ES-I3 (cell line): ENCODE results near the gene BAIAP3.
A peak's percentile ranks its signal among the peaks of the same experiment; 100 is the strongest.

Source experiments
- H3K36me3 ChIP-seq: 2 replicates; pipeline ENCODE4 v1.6.1; 2013; ENCODE audit warnings: mild to moderate bottlenecking, low read length, control low read depth, moderate library complexity; ENCODE audit not compliant: insufficient read depth
- H3K4me1 ChIP-seq: 2 replicates; pipeline ENCODE4 v1.6.1; 2013; ENCODE audit warnings: mild to moderate bottlenecking, control low read depth, low read length; ENCODE audit not compliant: insufficient read depth
- H3K9ac ChIP-seq: 2 replicates; pipeline ENCODE4 v1.6.1; 2013; ENCODE audit warnings: low read depth, mild to moderate bottlenecking, low read length, moderate library complexity
- H3K9me3 ChIP-seq: 2 replicates; pipeline ENCODE4 v1.6.1; 2013; ENCODE audit warnings: mild to moderate bottlenecking, low read length, moderate library complexity; ENCODE audit not compliant: control insufficient read depth, insufficient read depth

The BAIAP3 gene

DNA sequence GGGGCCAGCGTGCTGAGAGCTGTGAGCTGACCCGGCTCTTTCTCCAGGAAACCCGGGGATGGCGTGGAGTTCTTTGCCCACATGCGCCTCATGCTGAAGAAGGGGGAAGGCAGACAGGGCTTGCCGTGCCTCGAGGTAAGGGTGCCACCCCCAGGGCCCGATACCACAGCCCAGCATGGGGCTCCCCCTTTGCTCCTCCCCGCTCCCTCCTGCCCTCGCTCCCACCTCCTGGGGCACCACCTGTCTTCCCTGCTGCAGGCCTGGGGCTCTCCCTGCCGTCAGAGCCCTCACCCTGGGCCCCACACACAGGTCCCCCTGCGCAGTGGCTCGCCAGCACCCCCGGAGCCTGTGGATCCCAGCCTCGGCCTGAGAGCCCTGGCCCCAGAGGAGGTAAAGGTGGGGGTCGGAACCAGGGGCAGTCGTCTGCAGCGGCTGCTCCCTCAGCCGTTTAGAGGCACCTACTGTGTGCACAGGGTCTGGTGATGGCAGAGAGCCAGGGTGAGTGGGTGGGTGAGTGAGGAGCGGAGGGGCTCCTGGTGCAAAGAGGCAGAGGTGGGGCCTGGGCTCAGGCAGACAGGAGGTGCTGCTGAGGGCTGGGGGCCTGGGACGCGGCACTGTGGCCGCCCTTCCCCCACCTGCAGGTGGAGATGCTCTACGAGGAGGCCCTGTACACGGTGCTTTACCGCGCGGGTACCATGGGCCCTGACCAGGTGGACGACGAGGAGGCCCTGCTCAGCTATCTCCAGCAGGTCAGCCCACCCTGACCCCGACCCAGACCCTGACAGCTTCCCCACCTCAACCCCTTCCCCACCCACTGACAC is 5.6 kb downstream of the BAIAP3 start:
- no peak overlapping the region for H3K9ac ChIP-seq
- no peaks in the 10 kb centered on the region; the same call in 1 of the 2 replicates for H3K4me1 ChIP-seq
- no peaks in the 10 kb centered on the region for H3K9me3 ChIP-seq
- H3K36me3 ChIP-seq, result no peaks in the 10 kb centered on the region

DNA sequence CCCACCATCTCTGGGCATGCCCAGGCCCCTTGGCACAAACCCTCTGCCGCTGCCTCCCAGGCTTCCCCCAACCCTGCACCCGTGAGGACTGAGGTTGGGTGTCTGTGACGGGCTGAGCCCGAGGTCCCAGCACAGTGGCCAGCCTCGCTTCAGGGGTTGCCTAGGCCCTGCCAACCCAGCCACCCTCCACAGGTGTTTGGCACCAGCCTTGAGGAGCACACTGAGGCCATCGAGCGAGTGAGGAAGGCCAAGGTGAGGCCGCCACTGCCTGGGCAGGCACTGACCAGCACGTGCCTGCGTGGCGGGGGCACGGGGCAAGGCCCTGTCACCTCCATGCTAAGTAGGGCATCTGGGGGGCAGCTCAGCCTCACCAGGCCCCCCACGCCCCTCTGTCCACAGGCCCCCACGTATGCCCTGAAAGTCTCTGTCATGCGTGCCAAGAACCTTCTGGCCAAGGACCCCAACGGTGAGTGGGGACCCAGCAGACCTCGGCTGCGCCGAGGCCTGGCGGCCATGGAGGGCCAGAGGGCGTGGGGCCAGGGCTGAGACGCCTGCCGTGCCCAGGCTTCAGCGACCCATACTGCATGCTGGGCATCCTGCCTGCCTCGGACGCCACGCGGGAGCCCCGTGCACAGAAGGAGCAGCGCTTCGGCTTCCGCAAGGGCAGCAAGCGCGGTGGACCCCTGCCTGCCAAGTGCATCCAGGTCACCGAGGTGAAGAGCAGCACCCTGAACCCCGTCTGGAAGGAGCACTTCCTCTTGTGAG is 7.5 kb downstream of the BAIAP3 start:
- Histone ChIP-seq H3K4me1 (no peaks in the 10 kb centered on the region; the same call in 1 of the 2 replicates), H3K9me3 (no peaks in the 10 kb centered on the region), H3K36me3 (no peaks in the 10 kb centered on the region), H3K9ac (no peak overlapping the region)

DNA sequence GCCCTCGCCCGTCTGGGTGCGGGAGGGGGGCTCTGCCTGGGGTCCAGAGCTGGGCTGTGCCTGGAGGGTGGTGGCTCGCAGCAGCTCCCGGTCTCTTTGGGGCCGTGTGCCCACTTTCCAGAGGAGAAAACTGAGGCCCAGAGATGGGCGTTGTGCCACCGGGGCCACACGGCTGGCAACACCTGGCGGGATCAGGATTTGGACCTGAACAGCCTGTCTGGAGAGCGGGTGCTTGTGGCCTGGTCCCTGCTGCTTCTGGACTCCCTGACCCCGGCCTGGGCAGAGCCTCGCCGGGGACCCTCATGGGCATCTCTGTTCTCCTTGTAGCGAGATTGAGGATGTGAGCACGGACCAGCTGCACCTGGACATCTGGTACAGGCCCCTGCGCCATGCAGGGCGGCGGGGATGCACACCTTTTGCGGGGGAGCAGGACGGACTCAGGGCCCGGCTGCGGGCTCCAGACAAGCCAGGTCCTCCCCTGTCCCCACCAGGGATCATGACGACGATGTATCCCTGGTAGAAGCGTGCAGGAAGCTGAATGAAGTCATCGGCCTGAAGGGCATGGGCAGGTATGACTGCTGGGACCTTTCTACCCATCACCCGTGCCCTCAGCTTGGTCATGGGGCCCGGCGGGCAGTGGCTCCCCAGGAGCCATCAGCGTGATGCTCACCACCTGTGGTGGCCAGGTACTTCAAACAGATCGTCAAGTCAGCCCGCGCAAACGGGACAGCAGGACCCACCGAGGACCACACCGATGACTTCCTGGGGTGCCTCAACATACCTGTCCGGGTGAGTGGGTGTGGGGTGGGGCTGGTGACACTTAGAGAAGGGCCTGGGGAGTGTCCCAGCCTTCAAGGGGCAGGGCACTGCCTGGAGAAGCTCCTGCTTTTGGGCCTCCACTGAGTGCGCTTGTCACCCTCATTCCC is 8.3 kb downstream of the BAIAP3 start:
- no peaks in the 10 kb centered on the region for H3K36me3 ChIP-seq
- no peaks in the 10 kb centered on the region; the same call in 1 of the 2 replicates for H3K4me1 ChIP-seq
- H3K9ac ChIP-seq, result no peak overlapping the region
- no peaks in the 10 kb centered on the region for H3K9me3 ChIP-seq

DNA sequence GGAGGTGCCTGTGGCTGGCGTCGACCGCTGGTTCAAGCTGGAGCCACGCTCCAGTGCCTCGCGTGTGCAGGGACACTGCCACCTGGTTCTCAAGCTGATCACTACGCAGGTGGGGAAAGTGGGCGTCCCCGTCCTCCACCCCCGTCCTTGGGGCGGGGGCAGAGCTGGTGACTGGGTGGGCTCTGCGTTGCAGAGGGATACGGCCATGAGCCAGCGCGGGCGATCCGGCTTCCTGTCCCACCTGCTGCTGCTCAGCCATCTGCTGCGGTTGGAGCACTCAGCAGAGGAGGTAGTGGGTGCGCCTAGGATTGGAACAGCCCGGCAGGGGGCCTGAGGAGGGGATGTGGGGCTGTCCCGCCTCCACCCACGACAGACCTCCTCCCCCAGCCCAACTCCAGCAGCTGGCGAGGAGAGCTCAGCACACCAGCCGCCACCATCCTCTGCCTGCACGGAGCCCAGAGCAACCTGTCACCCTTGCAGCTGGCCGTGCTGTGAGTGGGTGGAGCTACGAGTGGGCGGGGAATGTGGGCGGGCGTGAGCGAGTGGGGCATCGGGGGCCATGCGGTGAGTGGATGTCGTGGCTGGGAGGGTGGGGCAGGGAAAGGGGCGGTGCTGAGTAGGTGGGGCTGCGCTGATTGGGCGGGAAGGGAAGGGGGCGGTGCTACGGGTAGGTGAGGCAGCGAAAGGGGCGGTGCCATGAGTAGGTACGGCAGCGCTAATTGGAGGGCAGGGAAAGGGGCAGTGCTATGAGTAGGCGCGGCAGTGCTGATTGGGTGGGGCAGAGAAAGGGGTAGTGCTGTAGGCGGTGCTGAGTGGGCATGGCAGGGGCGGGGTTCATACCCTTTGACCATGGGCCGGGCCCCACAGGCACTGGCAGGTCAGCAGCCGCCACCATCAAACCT is 9.3 kb downstream of the BAIAP3 start:
- Histone ChIP-seq H3K36me3 (no peaks in the 10 kb centered on the region), H3K4me1 (no peaks in the 10 kb centered on the region; the same call in 1 of the 2 replicates), H3K9me3 (no peaks in the 10 kb centered on the region), H3K9ac (peak overlapping the region; percentile 30; the same call in 1 of the 2 replicates)

DNA sequence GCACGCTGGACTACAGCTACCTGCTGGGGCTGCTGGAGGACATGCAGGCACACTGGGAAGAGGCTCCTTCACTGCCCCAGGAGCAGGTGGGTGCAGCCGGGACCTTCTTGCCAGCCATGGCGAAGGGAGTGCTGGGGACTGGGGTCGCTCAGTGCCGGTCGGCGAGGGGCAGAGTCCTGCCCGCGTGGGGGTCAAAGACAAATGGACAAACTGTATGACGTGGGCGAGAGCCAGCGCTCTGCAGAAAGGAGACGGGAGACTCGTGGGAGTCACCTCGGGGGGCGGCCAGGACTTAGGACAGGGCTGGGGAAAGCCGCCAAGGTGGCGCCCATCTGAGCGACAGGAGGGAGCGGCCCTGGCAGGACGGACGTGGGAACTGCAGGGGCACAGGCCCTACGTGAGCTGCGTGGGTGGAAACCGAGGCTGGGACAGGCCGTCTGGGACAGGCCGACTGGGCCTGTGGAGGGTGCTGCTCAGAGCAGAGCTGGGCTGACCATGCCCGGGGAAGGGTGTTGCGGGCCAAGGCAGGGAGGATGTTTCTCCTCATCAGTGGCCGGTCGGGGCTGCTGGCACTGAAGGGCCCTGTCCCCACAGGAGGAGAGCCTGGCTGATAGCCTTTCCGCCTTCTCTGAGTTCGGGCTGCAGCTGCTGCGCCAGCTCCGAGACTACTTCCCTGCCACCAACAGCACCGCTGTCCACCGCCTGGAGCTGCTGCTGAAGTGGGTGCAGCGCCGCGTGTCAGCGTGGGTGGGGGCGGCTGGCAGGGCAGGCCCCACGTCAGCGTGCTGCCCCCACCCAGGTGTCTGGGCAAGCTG is 10.2 kb downstream of the BAIAP3 start:
- H3K36me3 ChIP-seq, result no peaks in the 10 kb centered on the region
- peak overlapping the region; percentile 30; the same call in 1 of the 2 replicates for H3K9ac ChIP-seq
- no peaks in the 10 kb centered on the region for H3K9me3 ChIP-seq
- no peaks in the 10 kb centered on the region; the same call in 1 of the 2 replicates for H3K4me1 ChIP-seq

DNA sequence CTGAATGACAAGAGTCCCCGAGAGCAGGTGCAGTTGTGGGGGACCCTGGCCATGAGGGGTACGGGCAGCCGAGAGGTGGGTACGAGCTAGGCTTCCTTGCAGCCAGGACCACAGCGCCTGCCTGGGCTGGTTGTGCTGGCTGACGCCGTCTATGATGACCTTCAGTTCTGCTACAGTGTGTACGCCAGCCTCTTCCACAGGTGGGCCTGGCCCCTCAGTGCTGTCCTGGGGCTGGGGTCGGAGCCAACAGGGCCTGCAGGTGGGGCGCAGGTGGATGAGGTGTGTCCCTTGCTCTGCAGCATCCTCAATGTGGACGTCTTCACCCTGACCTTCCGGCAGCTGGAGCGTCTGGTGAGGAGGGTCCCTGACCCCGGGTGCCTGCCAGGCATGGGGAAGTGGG is 11.1 kb downstream of the BAIAP3 start:
- H3K9me3 ChIP-seq, result no peaks in the 10 kb centered on the region
- H3K36me3 ChIP-seq, result no peaks in the 10 kb centered on the region
- no peaks in the 10 kb centered on the region; the same call in 1 of the 2 replicates for H3K4me1 ChIP-seq
- no peak overlapping the region for H3K9ac ChIP-seq

DNA sequence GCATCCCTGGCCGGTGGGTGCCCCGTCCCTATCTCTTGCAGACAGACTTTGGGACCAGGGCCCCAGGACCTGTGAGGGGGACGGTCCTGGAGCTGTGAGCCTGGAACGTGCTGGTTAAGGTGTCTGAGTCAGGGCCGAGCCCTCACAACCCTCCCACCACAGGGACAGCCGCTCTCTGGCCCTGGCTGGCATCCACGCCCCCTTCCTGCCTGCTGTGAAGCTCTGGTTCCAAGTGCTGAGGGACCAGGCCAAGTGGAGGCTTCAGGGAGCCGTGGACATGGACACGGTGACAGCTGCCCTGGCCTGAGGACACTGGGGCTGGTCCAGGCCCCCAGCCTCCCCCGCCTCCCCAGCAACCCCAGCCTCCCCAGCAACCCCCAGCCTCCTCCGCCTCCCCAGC is 11.6 kb downstream of the BAIAP3 start:
- no peaks in the 10 kb centered on the region for H3K9me3 ChIP-seq
- H3K9ac ChIP-seq, result no peak overlapping the region
- H3K4me1 ChIP-seq, result no peaks in the 10 kb centered on the region; the same call in 1 of the 2 replicates
- H3K36me3 ChIP-seq, result no peaks in the 10 kb centered on the region

DNA sequence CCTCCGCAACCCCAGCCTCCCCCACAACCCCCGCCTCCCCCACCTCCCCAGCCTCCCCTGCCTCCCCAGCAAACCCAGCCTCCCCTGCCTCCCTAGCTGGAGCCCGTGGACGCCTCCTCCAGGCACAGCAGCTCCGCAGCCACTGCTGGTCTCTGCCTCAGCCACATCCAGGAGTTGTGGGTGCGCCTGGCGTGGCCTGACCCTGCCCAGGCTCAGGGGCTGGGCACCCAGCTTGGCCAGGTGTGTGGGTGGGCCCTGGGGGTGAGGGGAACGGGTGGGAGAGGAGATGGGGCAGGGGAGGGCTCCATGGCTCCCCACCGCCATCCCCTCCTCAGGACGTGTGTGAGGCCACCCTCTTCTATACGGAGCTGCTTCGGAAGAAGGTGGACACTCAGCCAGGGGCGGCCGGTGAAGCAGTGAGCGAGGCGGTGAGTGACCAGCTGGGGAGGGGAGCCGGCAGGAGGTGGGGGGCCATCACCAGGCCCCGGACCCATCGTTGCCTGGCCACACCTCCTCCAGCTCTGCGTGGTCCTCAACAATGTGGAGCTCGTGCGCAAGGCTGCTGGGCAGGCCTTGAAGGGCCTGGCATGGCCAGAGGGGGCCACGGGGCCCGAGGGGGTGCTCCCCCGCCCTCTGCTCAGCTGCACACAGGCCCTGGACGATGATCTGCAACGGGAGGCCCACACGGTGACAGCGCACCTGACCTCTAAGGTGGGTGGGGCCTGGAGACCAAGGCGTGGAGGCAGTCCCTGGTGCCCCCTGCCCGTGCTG is 12.4 kb downstream of the BAIAP3 start:
- Histone ChIP-seq H3K9me3 (no peaks in the 10 kb centered on the region), H3K9ac (no peak overlapping the region), H3K4me1 (no peaks in the 10 kb centered on the region; the same call in 1 of the 2 replicates), H3K36me3 (no peaks in the 10 kb centered on the region)

DNA sequence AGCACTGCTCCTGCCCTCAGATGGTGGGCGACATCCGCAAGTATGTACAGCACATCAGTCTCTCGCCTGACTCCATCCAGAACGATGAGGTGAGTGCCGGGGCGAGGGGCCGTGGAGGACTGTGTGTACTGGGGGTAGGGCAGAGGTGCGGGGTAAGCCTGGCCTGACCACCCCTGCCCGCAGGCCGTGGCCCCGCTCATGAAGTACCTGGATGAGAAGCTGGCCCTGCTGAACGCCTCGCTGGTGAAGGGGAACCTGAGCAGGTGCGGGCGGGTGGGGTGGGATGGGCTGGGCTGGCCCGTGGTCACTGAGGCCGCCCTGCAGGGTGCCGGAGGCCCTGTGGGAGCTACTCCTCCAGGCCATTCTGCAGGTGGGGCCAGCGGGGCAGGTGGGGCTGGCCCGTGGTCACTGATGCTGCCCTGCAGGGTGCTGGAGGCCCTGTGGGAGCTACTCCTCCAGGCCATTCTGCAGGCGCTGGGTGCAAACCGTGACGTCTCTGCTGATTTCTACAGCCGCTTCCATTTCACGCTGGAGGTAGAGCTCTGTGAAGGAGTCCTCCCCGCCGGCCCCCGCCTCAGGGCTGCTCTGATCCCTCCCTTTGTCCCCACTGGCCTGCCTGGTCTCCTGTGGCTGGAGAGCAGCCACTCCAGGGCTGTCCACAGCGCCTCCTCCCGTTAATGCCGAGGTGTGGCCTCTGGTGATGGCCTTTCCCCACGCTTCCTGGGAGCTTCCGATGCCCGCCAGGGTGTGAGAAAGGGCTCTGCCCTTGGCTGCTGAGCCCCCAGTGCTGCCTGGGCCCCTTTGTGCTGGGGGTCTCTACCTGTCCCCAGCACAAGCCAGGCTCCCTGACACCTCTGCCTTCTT is 13.2 kb downstream of the BAIAP3 start:
- Histone ChIP-seq H3K9me3 (no peaks in the 10 kb centered on the region), H3K36me3 (no peaks in the 10 kb centered on the region), H3K9ac (no peak overlapping the region), H3K4me1 (no peaks in the 10 kb centered on the region; the same call in 1 of the 2 replicates)

DNA sequence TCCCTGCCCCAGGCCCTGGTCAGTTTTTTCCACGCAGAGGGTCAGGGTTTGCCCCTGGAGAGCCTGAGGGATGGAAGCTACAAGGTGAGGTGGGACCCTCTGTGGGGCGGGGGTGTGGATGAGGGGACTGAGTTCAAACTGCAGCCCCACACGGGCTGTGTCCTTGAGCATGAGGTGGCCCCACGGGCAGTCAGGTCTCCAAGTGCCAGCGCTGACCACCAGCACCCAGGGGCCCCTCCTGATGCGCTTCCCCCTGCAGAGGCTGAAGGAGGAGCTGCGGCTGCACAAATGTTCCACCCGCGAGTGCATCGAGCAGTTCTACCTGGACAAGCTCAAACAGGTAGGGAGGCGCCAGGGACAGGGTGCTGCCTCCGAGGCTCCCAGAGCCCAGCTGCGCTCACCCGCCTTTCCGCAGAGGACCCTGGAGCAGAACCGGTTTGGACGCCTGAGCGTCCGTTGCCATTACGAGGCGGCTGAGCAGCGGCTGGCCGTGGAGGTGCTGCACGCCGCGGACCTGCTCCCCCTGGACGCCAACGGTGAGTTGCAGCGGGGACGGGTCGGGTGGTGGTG is 13.9 kb downstream of the BAIAP3 start:
- Histone ChIP-seq H3K36me3 (no peaks in the 10 kb centered on the region), H3K9ac (no peak overlapping the region), H3K4me1 (no peaks in the 10 kb centered on the region; the same call in 1 of the 2 replicates), H3K9me3 (no peaks in the 10 kb centered on the region)

DNA sequence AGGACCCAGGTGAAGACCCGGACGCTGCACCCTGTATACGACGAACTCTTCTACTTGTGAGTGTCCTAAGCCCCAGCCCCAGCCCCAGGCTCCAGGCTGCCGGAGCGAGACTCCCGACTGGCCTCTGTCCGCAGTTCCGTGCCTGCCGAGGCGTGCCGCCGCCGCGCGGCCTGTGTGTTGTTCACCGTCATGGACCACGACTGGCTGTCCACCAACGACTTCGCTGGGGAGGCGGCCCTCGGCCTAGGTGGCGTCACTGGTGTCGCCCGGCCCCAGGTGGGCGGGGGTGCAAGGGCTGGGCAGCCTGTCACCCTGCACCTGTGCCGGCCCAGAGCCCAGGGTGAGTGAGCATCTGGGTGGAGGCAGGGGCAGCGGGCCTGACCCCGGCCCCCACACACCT is 14.5 kb downstream of the BAIAP3 start:
- no peak overlapping the region for H3K9ac ChIP-seq
- H3K36me3 ChIP-seq, result no peaks in the 10 kb centered on the region
- H3K4me1 ChIP-seq, result 0 out of 2 replicates have a peak, but pooled peaks cover 3% of the 10 kb centered on the region
- H3K9me3 ChIP-seq, result no peaks in the 10 kb centered on the region
